GM10266 (cell line): ENCODE results near the gene SORBS1.

Experiments used
- DNase-seq: peaks from one replicate; pipeline ENCODE4 v3.0.0; 2012; ENCODE audit errors: extremely low spot score
- TF ChIP-seq, protein P1 (sequence below): IDR thresholded peaks from 2 replicates; pipeline ENCODE4 v1.5.1; 2012; ENCODE audit warnings: mild to moderate bottlenecking, low read depth; ENCODE audit not compliant: control insufficient read depth, insufficient read depth; ENCODE audit errors: missing control alignments

The SORBS1 gene

GRCh38 chr10:95533590-95533989, 27.6 kb downstream of the SORBS1 start:
- TF ChIP-seq, protein P1, sequence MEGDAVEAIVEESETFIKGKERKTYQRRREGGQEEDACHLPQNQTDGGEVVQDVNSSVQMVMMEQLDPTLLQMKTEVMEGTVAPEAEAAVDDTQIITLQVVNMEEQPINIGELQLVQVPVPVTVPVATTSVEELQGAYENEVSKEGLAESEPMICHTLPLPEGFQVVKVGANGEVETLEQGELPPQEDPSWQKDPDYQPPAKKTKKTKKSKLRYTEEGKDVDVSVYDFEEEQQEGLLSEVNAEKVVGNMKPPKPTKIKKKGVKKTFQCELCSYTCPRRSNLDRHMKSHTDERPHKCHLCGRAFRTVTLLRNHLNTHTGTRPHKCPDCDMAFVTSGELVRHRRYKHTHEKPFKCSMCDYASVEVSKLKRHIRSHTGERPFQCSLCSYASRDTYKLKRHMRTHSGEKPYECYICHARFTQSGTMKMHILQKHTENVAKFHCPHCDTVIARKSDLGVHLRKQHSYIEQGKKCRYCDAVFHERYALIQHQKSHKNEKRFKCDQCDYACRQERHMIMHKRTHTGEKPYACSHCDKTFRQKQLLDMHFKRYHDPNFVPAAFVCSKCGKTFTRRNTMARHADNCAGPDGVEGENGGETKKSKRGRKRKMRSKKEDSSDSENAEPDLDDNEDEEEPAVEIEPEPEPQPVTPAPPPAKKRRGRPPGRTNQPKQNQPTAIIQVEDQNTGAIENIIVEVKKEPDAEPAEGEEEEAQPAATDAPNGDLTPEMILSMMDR = no peak
- DNase-seq = no peak

DNA sequence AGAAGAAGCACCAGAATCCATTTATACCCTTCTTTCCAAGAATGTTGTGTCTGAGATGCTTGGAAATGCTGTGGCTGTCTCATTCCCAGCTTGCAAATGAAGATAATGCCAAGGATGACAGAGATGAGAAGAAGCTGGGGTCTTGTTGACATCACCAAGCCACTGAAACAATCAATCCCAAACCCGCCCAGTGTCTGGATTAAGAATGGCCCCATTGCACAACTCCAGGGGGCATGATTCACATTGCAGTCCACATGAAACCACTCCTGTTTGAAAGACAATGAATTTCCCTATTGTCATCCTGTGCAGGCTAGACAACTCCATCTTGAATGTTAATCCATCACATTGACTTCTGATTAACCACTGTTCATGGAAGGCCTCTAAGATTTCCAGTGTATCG, 28.6 kb downstream of the SORBS1 start:
- TF ChIP-seq, protein P1 = no peak
- DNase-seq = no peak

GRCh38 chr10:95531994-95532399, 29.2 kb downstream of the SORBS1 start:
- TF ChIP-seq, protein P1 = no peak
- DNase-seq = no peak

DNA sequence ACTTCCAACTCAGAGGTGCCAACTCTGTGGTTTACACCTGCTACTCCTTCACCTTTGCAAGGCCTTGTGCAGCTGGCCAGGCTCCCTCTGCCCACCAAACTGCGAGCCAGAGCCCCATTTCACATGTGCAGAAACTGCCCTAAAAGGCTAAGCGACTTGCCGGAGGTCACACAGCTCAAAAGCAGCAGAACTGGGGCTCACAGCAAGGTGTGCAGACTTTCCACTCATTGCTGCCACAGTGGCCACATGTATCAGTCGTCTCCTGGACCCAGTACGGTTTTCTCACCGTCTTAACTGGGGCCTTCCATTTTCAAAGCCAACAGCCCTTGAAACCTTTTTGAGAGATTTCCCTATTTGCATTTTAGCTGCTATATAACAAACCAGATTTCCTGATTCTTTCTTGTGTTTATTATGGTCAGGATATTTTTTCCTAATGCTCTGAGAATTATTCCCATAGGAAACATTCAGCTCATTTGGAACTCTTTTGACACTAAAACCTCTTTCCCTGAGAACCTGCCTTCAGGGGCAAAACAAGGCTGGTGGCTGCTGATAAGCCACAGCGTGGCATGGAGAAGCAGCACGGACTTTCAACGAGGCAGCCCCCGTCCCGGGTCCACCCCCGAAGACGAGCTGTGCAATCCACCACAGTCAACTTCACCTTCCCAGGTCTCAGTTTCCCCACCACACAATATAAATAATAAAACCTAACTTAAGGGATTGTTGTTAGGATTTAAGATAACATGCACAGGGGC, 29.9 kb downstream of the SORBS1 start:
- TF ChIP-seq, protein P1 = no peak

DNA sequence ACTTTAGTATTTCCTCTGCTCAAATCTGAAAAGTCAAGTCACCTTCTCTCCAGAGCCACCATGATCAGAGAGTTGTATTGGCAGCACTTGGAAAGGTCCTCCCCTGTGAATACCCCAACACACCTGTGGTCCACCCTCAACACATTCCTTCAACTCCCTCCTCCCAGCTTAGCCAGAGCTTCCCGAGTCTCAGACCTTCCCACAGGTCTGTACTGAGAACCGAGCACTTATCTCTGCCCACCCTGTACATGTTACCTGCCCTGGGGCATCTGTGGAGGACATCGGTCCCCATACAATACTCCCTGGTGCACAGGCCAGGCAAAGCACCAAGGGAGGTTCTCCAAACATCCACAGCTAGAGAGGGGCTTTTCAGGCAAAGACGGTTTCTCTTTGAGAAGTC, 30.6 kb downstream of the SORBS1 start:
- TF ChIP-seq, protein P1 = no peak
- no peak for DNase-seq

More for the DNA sequence above, 29.9 kb downstream of the SORBS1 start:
- DNase-seq = no peak

DNA sequence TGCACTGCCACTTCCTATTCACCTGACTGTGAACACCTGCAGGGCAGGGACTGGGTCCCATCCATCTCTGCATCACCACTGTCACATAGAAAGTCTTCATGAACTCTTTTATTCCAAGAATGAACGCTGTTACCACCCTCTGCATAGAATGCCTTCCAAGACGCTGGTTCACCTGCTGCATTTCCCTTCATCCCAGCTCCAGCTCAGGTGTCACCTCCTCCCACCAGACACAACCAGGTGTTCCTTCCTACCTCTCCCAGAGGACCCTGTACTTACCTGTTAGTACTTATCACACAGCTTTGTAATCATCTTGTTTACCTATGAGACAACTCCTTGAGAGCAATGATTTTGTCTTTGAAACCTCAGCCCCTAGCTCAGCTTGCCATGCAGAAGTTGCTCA, 31.1 kb downstream of the SORBS1 start:
- TF ChIP-seq, protein P1 = no peak
- no peak for DNase-seq

GRCh38 chr10:95526044-95526443, 35.1 kb downstream of the SORBS1 start:
- no peak for DNase-seq
- TF ChIP-seq, protein P1 = no peak
